HG02973 (cell line): ENCODE results near the gene ERCC6L2.

Source experiments
- ATAC-seq: cut with Tn5 transposase; IDR thresholded peaks from one replicate; pipeline ENCODE4 v1.9.1; 2021; ENCODE audit warnings: moderate library complexity; ENCODE audit not compliant: unreplicated experiment

The ERCC6L2 gene

GRCh38 chr9:95875305-95876137, at the start of gene ERCC6L2:
Gene ERCC6L2 (plus strand): TSS chr9:95875691. CDS start chr9:95876039, 348 bp downstream.
- peak; percentile 84 for ATAC-seq

GRCh38 chr9:95826183-95826838, 49.2 kb upstream of the ERCC6L2 start:
- no peak for ATAC-seq

GRCh38 chr9:95830768-95831167, 44.7 kb upstream of the ERCC6L2 start:
- ATAC-seq, result no peak

GRCh38 chr9:95831810-95832209, 43.7 kb upstream of the ERCC6L2 start:
- no peak for ATAC-seq

GRCh38 chr9:95833546-95834178, 41.8 kb upstream of the ERCC6L2 start:
- ATAC-seq, result no peak

- ATAC-seq, result no peak
These were observed 41.1 kb upstream of the ERCC6L2 start for GRCh38 chr9:95834281-95834907.

- ATAC-seq, result no peak
These were observed 40.1 kb upstream of the ERCC6L2 start for GRCh38 chr9:95835393-95835792.

GRCh38 chr9:95836072-95836471, 39.4 kb upstream of the ERCC6L2 start:
- ATAC-seq, result no peak

- ATAC-seq, result no peak
These were observed 36.5 kb upstream of the ERCC6L2 start for GRCh38 chr9:95839012-95839411.

GRCh38 chr9:95840074-95840473, 35.4 kb upstream of the ERCC6L2 start:
- ATAC-seq, result no peak

GRCh38 chr9:95841377-95841776, 34.1 kb upstream of the ERCC6L2 start:
- no peak for ATAC-seq

- ATAC-seq, result no peak
These were observed 29.7 kb upstream of the ERCC6L2 start for GRCh38 chr9:95845751-95846150.

GRCh38 chr9:95848764-95849163, 26.7 kb upstream of the ERCC6L2 start:
- no peak for ATAC-seq

GRCh38 chr9:95852059-95853032, 23.1 kb upstream of the ERCC6L2 start:
- peak; percentile 98 for ATAC-seq

GRCh38 chr9:95854386-95855020, 21.0 kb upstream of the ERCC6L2 start:
- ATAC-seq, result no peak

GRCh38 chr9:95855961-95856360, 19.5 kb upstream of the ERCC6L2 start:
- ATAC-seq, result no peak

GRCh38 chr9:95857124-95857523, 18.4 kb upstream of the ERCC6L2 start:
- no peak for ATAC-seq

GRCh38 chr9:95857896-95858295, 17.6 kb upstream of the ERCC6L2 start:
- ATAC-seq, result no peak

GRCh38 chr9:95862343-95862742, 13.1 kb upstream of the ERCC6L2 start:
- ATAC-seq, result no peak
